Ectodermal cell (in vitro differentiated cells): ENCODE results near the gene CD86.
A peak's percentile ranks its signal among the peaks of the same experiment; 100 is the strongest.

Source experiments
- H3K27ac ChIP-seq: 2 replicates; pipeline ENCODE4 v1.7.0; 2013; ENCODE audit warnings: mild to moderate bottlenecking, low read depth, low read length; ENCODE audit not compliant: insufficient read depth, poor library complexity, severe bottlenecking
- H3K27me3 ChIP-seq: 2 replicates; pipeline ENCODE4 v1.7.0; 2013; ENCODE audit warnings: mild to moderate bottlenecking, low read length; ENCODE audit not compliant: insufficient read depth, control insufficient read depth, poor library complexity, severe bottlenecking
- H3K36me3 ChIP-seq: one replicate; pipeline ENCODE4 v1.7.0; 2013; ENCODE audit warnings: low read length; ENCODE audit not compliant: control insufficient read depth, insufficient read depth
- H3K4me1 ChIP-seq: one replicate; pipeline ENCODE4 v1.7.0; 2013; ENCODE audit warnings: low read length; ENCODE audit not compliant: control insufficient read depth, insufficient read depth
- H3K4me3 ChIP-seq: 2 replicates; pipeline ENCODE4 v1.7.0; 2013; ENCODE audit warnings: low read depth, low read length, control low read depth; ENCODE audit not compliant: insufficient read depth
- H3K9me3 ChIP-seq: 2 replicates; pipeline ENCODE4 v1.7.0; 2013; ENCODE audit warnings: mild to moderate bottlenecking, low read length, moderate library complexity; ENCODE audit not compliant: control insufficient read depth
- WGBS, 2 experiments: methylation state at CpG; one replicate each; pipeline ENCODE4 v1.1.7; 2013; ENCODE audit warnings: missing lambda C conversion rate in 2 of 2; 5-methylcytosine and 5-hydroxymethylcytosine counted together

The CD86 gene

DNA sequence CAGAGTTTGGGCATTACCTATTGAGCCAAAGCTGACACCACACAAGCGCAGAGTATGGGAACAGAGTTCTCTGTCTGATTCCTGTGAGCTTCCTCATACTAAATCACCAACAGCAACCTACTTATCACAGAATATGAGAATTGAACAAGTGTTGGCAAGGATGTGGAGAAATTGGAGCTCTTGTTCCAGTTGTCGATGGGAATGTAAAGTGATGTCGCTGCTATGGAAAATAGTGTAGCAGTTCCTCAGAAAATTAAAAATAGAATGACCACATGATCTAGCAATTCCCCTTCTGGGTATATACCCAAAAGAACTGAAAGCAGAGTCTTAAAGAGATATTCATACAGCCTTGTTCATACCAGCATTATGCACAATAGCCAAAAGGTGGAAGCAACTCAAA is 33.4 kb downstream of the CD86 start:
- H3K4me3 ChIP-seq = no peak overlapping the region
- no peak overlapping the region for H3K27ac ChIP-seq
- no peaks in the 10 kb centered on the region for H3K27me3 ChIP-seq
- WGBS, 2 experiments = 93 to 94% methylated on average over 3 of the region's 3 CpGs
- no peaks in the 10 kb centered on the region for H3K36me3 ChIP-seq
- H3K4me1 ChIP-seq = peaks cover 6% of the 10 kb centered on the region
- H3K9me3 ChIP-seq = no peaks in the 10 kb centered on the region

DNA sequence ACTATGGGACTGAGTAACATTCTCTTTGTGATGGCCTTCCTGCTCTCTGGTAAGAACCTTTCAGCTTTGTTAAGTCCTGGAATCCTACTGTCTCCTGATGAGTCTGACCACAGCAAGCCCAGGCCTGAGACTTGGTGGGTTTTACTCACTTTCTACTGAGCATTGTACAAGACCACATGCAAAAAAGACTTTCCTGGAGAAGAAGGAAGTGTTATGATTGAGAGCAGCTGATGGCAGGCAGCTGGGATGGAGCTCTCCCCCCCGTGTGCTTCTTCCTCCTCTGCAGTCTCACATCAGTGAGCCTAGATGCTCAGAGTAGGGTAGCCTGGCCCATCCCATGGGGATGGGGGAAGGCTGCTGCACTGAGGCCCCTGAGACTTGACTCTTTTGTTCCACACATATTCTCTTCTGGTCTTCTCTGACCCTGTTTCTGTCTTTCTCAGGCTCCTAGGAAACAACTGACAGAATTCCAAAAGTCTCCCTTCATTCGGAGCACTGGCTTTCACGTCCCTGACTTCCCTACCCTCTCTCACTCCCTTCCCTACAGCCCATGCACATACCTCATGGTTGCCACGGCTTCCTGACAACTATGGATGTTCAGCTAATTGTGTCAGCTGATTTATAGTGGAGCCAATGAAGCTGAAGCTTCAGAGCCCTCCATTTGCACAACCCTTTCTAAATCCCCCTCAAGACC is 36.6 kb downstream of the CD86 start:
- H3K36me3 ChIP-seq = no peaks in the 10 kb centered on the region
- H3K4me1 ChIP-seq = peaks cover 6% of the 10 kb centered on the region
- no peaks in the 10 kb centered on the region for H3K27me3 ChIP-seq
- no peaks in the 10 kb centered on the region for H3K9me3 ChIP-seq
- H3K27ac ChIP-seq = peak overlapping the region; percentile 31
- WGBS, 2 experiments = 64 to 80% methylated on average over 4 of the region's 4 CpGs
- H3K4me3 ChIP-seq = no peak overlapping the region

DNA sequence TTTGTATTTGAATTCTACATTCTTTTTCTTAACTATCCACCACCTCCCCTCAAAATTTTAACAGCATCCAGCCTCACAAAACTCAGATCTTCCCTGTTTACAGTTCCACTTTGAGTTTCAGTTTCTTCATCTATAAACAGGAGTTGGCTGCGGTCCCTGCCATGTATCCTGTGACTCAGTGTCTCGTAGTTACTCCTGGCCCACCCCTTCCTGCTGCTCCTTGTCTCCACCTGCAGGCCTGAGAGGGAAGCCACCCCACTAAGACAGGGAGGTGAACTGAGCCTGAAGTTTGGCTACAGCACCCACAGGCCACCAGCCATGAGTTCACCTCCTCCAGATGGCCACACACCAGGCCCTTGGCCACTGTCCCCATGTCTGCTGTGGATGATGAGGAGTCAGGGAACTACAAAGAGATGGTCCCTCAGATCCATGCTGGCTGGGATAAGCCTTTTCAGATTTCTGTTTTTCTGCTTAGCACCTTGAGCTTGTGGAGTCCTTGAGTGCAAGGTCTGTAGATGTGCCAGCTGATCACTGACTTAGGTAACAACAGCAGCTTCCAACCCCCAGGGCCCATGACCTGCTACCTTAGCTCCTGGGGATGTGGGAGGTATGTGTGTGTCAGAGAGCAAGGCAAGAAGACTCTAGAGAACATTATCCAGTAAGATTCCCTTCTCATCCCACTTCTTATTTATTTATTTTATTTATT is 37.5 kb downstream of the CD86 start:
- H3K4me3 ChIP-seq = no peak overlapping the region
- 91 to 95% methylated on average over 2 of the region's 2 CpGs for WGBS, 2 experiments
- no peaks in the 10 kb centered on the region for H3K9me3 ChIP-seq

DNA sequence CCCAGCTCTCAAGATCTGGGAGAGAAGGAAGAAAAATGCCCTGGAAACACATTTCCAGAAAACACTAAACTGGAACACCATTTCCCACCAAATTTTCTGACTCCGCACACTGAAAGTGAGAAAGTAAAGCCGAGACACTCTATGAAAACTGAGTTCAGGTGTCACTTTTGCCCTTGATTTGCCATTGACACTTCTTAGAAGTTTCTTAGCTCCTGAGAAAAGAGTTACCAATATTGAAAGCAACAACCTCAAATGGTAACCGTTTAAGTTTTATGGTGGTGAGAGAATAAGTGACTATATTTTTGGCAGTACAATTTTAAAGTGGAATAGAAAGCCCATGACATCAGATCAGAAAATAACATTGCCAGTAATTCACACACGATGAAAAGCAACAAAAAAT is 39.0 kb downstream of the CD86 start:
- H3K36me3 ChIP-seq = no peaks in the 10 kb centered on the region
- H3K27ac ChIP-seq = no peak overlapping the region
- 89 to 97% methylated on average over 4 of the region's 4 CpGs for WGBS, 2 experiments
- no peaks in the 10 kb centered on the region for H3K27me3 ChIP-seq
- H3K4me3 ChIP-seq = no peak overlapping the region
- no peaks in the 10 kb centered on the region for H3K9me3 ChIP-seq
- H3K4me1 ChIP-seq = peaks cover 6% of the 10 kb centered on the region

More for the DNA sequence above, 37.5 kb downstream of the CD86 start:
- Histone ChIP-seq H3K36me3 (no peaks in the 10 kb centered on the region), H3K27me3 (no peaks in the 10 kb centered on the region), H3K4me1 (peaks cover 6% of the 10 kb centered on the region), H3K27ac (no peak overlapping the region)

DNA sequence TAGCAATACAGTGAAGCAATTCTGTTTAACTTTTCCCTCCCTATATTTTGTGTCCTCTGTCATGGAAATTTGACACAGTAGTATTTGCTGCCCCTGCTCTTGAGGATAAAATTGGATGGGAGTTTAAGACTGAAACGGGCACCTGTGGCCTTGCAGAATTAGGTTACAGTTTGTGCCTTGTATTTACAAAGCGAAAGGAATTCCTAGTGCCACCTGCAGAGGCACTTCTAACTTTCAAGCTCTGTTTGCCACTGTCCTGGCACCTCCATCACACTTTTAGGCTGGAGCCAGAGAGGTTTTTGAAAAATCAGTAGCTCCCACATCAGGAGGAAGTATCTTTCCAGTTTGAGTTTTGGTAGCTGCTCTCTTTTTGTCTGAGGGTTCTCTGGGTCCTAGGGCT is 39.5 kb downstream of the CD86 start:
- no peak overlapping the region for H3K4me3 ChIP-seq
- no peak overlapping the region for H3K27ac ChIP-seq
- H3K9me3 ChIP-seq = no peaks in the 10 kb centered on the region
- H3K4me1 ChIP-seq = peaks cover 6% of the 10 kb centered on the region
- WGBS, 2 experiments = 91% methylated on average over 2 of the region's 2 CpGs
- no peaks in the 10 kb centered on the region for H3K36me3 ChIP-seq
- no peaks in the 10 kb centered on the region for H3K27me3 ChIP-seq

DNA sequence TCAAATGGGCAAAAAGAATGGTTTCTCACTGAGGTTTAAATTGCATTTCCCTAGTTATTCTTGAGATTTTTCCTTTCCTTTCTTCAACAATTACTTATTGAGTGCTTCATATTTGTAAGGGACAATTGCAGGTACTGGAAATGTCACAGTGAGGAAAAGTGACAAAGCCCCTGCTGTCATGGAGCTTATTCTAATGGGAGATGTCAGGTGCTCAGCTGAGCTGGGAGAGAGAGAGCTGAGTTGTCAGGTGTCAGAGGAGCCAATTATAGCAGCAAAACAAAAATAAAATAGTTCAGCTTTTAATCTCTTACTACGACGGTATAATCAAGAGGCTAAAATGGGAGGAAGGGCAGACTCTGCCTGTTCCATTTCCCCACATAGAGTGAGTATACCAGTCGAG is 42.0 kb downstream of the CD86 start:
- H3K9me3 ChIP-seq = no peaks in the 10 kb centered on the region
- H3K36me3 ChIP-seq = no peaks in the 10 kb centered on the region
- no peak overlapping the region for H3K4me3 ChIP-seq
- H3K27ac ChIP-seq = no peak overlapping the region
- H3K27me3 ChIP-seq = no peaks in the 10 kb centered on the region
- no peaks in the 10 kb centered on the region for H3K4me1 ChIP-seq
- WGBS, 2 experiments = 84 to 91% methylated on average over 3 of the region's 3 CpGs

DNA sequence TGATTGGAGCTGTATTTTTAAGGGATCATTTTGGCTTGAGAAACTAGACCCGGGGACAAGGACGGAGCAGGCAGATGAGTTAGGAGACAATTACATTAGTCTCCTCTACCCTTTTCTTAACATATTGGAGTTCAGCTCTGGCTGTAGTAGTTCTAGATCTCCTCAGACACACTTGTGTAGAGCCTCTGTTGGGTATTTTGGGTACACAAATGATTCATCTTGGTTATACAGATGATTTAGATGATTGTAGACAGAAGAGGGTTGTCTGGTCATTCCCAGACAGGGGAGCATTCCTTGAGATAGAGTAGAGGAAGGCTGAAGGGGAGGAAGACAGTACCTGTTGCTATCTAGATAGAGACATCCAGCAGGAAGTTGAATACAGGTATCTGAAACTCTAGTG is 43.4 kb downstream of the CD86 start:
- Histone ChIP-seq H3K9me3 (no peaks in the 10 kb centered on the region), H3K4me1 (no peaks in the 10 kb centered on the region), H3K36me3 (no peaks in the 10 kb centered on the region), H3K27me3 (no peaks in the 10 kb centered on the region), H3K4me3 (no peak overlapping the region), H3K27ac (no peak overlapping the region)
- WGBS, 2 experiments = 97 to 100% methylated on average over 2 of the region's 2 CpGs

DNA sequence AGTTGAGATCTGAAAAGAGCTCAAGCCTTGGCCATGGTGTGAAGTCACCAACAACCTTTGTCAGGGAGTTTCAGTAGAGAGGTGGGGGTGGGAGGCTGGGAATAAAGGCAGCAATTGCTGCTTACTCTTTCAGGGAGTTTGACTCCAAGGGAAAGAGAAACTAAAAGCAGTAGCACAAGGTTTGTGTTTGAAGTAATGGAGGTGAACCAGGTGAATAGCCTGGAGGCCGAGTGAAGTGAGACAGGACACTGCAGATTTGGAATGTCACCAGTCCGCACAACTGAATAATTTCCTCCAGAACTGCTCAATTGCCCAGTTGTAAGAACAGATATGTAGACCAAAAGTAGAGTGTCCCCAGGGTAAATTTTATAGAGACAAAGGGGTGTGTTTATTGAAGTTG is 44.1 kb downstream of the CD86 start:
- Histone ChIP-seq H3K4me1 (no peaks in the 10 kb centered on the region), H3K4me3 (no peak overlapping the region), H3K9me3 (no peaks in the 10 kb centered on the region), H3K36me3 (no peaks in the 10 kb centered on the region), H3K27me3 (no peaks in the 10 kb centered on the region), H3K27ac (no peak overlapping the region)
- 90 to 98% methylated on average over 2 of the region's 2 CpGs for WGBS, 2 experiments

DNA sequence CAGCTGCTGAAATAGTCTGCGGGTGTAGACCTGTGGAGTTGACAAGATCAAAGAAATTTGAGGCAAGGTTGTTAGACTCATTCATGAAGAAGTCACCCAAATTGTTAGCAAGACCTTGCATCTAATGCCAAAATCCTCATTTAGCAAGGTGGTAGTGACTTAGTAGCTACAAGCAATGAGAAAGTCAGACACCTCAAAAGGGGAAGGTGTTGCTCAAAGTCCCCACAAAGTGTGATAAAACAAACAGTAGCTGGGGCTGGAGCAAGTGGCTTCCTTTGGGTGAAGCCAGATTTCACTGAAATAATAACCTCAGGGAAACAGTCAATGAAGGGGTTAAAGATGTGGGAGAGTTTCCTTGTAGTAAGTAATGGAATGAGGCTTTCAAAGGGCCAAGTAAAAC is 44.9 kb downstream of the CD86 start:
- Histone ChIP-seq H3K4me3 (no peak overlapping the region), H3K27me3 (no peaks in the 10 kb centered on the region), H3K9me3 (no peaks in the 10 kb centered on the region), H3K36me3 (no peaks in the 10 kb centered on the region), H3K27ac (no peak overlapping the region), H3K4me1 (no peaks in the 10 kb centered on the region)
- WGBS, 2 experiments = 88 to 89% methylated on average over 1 of the region's 1 CpG

DNA sequence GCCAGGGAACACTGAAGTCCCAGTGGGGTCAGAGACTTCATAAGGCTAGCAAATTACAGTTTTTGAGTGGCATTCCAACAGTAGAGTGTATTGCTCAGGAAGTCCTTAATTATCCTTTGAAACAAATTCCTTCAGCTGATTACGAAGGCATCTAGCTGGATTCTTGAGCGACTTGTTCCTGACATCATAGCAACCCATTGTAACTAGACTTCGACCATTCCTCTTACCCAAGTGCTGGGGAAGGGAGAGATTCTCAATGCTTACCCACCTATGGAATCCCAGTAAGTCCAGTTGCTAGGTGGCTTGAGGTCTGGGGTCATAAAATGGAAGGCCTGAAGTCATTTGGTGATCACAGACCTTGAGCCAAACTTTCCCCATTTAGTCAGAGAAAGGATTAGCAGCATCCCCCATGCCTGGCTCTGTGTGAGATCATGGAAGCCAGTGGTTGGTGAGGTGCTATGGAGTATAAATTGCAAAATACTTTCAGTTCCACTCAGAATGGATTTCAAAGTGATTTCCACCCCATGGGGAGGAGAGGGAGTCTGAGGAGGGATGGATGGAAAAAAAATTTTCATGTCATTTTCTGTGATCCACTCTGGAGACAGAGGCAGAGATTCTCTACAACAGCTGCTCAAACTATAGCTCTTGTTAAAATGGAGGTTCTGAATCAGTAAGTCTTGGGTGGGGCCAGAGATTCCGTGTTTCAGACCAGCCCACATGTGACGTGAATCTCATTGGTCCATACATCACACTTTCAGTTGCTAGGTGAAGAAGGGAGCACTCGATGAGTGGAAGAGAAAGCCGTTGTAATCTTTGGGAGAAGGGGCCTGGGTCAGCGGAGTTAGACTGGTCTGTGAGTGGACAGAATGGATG is 45.7 kb downstream of the CD86 start:
- H3K27me3 ChIP-seq = no peaks in the 10 kb centered on the region
- WGBS, 2 experiments = 80 to 89% methylated on average over 8 of the region's 8 CpGs
- H3K27ac ChIP-seq = no peak overlapping the region
- no peak overlapping the region for H3K4me3 ChIP-seq
- H3K36me3 ChIP-seq = no peaks in the 10 kb centered on the region
- no peaks in the 10 kb centered on the region for H3K4me1 ChIP-seq
- no peaks in the 10 kb centered on the region for H3K9me3 ChIP-seq
